Retinal pigment epithelial cell (primary cell): ENCODE data around the gene PADI3.

Source experiments
- DNase-seq: peaks from one replicate; pipeline ENCODE4 v3.0.0-alpha.2; 2010; ENCODE audit warnings: low read depth
- H3K4me3 ChIP-seq: 2 replicates; pipeline ENCODE4 v1.5.1; 2011; ENCODE audit warnings: mild to moderate bottlenecking, low read length, control low read depth, moderate library complexity
- CTCF ChIP-seq: conservative IDR thresholded peaks from 2 replicates; pipeline ENCODE4 v1.5.1; 2011; ENCODE audit warnings: low read depth, low read length, control low read depth, inconsistent platforms

PADI3 gene

GRCh38 chr1:17248781-17249180 lies at the start of gene PADI3:
Gene PADI3, plus strand, starts transcription at chr1:17249098. Its CDS starts 40 bp downstream, at chr1:17249138.
- TF ChIP-seq CTCF, result no peak
- no peak for DNase-seq
- no peak within 1 kb of the TSS for H3K4me3 ChIP-seq

- H3K4me3 ChIP-seq, result no peak overlapping the region
- TF ChIP-seq CTCF, result no peak
- no peak for DNase-seq
Measured at GRCh38 chr1:17199267-17200044, 49.4 kb upstream of the PADI3 start.

- no peak overlapping the region for H3K4me3 ChIP-seq
- DNase-seq, result no peak
- no peak for TF ChIP-seq CTCF
Measured at GRCh38 chr1:17200246-17200645, 48.7 kb upstream of the PADI3 start.

GRCh38 chr1:17200756-17201155 lies 48.1 kb upstream of the PADI3 start:
- no peak overlapping the region for H3K4me3 ChIP-seq
- TF ChIP-seq CTCF, result no peak
- no peak for DNase-seq

- no peak for TF ChIP-seq CTCF
- H3K4me3 ChIP-seq, result no peak overlapping the region
- DNase-seq, result no peak
Measured at GRCh38 chr1:17201201-17202021, 47.5 kb upstream of the PADI3 start.

GRCh38 chr1:17204546-17205440 lies 44.1 kb upstream of the PADI3 start, which contains the start of gene PADI1:
Gene PADI1, plus strand, starts transcription at chr1:17205128. Its CDS starts 90 bp downstream, at chr1:17205218.
- no peak for DNase-seq
- no peak for TF ChIP-seq CTCF
- H3K4me3 ChIP-seq, result no peak within 1 kb of the TSS
